ENCODE results near the gene KDM7A.

The KDM7A gene

DNA sequence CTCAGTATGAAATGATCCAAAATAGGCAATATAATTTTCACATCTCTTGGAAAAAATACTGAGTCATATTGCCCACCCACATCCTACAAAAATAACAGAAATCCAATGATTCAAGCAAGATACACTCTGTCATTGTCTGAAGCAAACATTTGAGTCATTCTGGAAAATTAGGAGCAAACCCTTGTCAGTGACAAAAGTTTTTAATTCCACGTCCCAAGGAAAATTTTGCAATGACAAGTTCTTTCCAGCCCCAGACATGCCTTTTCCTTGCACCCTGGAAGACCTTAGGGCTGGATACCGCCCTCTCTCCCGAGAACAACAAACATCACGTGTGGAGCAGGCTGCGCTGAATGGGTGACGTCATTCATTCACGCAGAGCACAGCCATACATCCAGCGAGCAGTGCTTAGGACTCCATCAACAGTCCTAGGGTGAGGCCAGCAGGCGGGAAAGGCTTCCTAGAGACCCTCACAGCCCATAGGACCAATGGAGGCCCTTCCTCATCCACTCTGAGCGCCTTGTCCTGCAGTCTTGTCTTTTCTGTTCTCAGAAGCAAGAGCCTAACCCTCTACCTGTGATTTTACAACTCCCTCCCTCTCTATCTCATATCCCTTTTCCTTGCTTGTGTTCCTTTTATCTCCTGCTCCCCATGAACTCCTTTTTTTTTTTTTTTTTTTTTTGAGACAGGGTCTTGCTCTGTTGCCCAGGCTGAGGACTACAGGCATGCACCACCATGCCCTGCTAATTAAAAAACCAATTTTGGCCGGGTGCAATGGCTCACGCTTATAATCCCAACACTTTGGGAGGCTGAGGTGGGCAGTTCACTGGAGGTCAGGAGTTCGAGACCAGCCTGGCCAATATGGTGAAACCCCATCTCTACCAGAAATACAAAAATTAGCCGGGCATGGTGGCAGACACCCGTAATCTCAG lies 23.5 kb upstream of the KDM7A start:
- peak; percentile 56 to 82 for DNase-seq

DNA sequence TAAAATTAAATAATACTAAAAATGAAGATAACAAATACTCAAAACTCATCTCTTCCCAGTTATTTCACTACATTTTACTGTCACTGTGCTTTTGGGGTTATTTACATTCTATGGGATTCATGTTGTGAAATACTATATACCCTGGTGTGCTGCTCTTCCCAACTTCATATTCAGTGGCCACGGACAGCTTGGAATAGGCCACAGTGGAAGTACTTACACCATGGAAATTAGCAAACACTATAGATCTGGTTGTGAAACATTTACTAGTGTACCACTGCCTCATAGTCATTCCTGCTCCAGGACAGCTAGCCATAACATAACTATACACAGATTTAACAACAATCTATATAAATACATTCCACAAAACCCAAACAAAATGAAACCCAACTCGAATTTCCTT lies 21.2 kb upstream of the KDM7A start:
- no peak for DNase-seq

DNA sequence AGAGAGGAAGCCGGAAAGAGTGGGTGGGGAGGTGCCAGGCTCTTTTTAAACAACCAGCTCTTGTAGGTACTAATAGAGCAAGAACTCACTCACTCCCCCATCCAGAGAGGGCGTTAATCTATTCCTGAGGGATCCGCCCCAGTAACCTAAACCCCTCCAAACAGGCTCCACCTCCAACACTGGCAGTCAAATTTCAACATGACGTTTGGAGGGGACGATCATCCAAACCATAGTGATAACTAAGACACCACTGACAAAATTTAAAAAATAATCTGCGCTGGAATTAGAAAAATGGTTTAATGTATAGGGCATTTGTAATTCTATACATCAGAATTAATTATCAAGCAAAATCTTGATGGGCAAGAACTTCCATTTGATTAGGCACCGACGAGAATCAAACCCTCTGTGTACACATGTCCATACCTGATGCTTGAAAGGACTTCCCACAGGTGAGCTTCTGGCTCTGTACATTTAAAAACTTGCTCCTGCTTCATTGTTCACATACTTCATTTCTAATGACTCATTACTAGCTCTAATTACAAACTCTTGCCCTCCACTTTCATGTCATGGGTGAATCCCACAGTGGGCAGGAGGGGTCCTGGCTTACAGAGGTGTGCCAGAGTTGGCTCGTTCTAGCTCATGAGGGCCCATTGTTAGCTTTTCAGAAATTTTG lies 20.6 kb upstream of the KDM7A start:
- no peak for DNase-seq

DNA sequence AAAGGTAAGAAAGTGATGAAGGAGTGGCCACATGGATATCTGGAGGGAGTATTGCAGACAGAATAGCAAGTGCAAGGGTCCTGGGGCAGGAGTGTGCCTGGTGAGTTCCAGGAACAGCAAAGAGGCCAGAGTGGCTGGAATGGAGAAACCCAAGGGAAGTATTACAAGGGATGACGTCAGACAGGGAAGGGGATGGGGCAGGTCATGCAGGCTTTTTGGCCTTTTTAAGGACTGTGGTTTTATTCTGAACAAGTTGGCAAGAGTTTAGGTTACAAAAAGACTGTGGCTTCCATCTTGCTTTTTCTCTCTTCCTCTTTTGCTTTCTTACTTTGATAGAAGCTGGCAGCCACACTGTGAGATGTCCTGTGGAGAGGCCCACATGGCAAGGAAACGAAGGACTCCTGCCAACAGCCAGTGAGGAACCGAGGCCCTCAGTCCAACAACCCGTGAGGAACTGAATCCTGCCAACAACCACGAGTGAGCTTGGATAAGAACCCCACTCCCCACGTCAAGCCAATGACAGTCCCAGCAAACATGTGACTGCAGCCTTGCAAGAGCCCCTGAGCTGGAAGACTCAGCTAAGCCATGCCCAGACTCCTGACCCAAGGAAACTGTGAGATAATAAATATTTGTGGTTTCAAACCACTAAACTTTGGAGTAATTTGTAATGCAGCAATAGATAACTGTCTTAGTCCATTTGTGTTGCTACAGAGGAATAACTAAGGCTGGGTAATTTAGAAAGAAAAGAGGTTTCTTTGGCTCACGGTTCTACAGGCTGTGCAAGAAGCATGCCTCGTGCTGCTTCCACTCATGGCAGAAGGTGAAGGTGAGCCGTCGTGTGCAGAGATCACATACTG lies 19.8 kb upstream of the KDM7A start:
- DNase-seq, result peak in 1 of 2 donors; percentile 22

DNA sequence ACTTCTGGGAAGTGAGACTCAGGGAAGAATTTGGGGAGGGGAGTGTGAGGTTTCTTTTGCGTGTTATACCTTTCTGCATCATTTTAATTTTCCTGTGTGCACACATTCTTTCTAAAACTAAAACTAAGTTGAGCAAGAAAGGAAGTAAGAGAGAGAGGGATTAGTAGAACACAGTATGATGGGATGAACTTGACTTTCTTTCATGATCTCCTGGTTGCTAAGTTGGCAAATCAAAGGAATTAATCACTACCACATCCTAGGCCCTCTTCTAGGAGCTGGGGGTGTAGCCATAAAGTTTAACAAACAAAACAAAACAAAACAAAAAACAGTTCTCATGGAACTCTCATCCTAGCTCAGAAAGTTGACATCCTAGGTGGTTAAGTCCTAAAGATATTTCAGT lies 19.1 kb upstream of the KDM7A start:
- DNase-seq, result no peak

DNA sequence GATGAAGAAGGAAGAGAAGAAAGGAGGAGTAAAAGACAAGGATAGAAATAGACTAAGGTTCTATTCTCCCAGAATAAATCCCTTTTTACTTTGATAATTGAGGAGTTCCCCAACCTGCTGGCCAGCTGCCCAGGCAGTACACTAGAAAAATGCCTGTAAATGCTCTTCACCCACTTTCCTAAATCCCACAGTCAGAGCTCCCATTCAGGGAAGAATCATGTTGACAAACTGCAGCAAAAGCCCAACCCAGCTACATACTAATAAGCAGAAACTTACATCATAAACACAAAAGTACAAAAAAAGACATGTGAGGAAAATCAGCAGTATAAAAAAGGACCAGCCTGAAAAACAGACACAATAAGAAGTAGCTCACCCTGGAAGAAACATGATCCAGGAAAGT lies 15.8 kb upstream of the KDM7A start:
- peak in 1 of 2 donors; percentile 65 for DNase-seq

DNA sequence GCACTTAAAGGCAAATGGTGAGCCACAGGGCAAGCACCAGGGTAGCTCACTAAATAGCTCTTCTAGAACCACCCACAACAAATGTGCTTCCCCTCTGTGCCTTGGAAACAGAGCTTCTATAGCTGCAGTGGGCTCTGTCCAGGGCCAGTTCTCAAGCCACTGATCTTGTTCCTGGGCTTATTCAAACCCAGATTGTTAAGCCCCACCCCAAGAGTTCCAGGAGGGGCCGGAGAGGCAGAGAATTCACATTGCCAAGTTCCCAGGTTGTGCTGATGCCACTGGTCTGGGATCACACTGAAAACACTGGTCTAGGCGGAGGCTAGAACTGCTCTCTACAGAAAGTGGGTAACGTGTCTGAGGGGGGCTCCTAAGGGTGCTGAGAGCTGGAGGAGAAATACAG lies 15.4 kb upstream of the KDM7A start:
- DNase-seq, result no peak

DNA sequence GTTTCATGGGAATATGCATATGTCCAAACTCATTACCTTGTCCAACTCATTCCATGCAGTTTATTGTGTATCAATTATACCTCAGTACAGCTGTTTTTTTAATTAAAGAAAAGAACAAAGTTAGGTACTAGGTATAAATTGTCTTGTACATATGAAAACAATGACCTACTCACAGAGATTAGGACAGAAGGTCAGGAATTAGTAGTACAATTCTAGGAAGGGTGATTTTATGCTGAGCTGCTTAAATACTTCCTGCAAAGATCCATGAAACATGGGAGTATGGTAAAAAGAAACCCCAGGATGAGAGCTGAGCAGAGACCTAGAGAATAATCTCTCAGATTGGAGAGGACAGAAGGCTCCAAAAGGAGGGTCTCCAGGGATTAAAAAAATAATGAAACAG lies 13.8 kb upstream of the KDM7A start:
- no peak for DNase-seq

DNA sequence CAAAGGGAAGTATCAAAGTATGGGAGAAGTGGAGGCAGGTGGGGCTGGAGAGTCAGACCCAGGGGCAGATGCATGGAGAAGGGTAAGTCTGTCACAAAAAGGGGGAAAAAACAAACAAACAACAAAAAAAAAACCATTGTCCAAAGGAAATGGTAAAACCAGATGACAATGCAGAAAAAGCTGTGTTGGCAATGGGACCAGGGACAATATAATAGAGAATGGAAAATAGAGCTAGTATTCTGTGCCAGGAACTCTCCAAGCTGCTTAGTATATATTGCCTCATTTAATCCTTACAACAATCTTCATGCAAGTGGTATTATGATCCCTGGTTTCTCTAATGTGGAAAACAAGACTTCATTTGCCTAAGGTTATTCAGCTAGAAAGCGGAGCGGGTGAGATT lies 13.1 kb upstream of the KDM7A start:
- DNase-seq, result no peak

DNA sequence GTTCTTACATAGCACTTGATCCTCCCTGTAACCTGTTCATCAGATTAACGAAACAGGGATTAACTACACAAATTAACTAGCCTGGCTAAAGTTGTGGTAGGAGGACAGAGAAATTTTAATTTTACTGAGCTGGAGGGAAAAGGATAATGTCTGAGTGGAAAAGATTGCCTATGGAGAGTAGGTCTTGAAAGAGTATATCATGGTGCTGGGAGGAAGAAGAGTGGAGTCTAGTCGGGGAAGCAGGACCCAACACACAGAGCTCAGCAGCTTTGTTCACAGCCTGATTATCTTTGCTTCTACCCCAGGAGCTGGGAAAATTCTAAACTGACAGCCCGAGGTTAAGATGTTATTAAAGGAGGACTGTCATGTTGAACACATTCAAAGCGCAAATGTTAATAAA lies 6.1 kb upstream of the KDM7A start:
- no peak for DNase-seq

DNA sequence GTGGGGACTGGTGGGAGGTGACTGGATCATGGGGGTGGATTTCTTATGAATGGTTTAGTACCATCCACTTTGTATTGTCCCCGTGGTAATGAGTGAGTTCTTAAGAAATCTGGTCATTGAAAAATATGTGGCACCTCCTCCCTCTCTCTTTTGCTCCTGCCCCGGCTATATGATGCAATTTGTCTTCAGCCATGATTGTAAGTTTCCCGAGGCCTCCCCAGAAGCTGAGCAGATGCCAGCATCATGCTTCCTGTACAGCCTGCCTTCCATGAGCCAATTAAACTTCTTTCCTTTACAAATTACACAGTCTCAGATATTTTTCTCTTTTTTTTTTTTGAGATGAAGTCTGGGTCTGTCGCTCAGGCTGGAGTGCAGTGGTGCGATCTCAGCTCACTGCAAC lies 2.6 kb upstream of the KDM7A start:
- DNase-seq, result no peak

DNA sequence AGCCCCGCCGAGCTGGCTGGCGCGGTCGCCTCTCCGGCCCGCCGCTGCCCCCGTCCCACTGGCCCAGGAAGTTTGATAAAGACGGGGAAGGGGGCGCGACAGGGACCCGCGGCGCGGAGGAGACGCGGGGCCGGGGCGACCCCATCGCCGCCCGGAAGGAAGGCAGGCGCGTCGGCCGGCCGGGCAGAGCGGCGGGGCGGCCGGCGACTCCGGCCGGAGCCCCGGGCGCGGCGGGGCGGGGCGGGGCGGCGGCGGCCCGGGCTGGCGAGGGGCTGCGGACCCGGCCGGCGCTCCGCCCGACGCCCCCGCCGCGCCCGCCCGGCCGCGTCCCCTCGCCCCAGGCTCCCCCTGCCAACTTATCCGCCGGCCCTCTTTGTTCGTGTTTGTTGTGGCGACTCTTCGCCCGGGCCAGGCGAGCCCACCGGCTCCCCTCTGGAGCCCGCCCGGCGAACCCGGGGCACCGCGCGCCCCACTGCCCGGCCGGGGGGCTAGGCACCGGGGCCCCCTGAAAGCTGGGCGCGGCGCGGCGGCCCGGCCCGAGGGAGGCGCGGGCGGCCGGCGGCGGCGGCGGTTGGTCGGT lies 571 bp downstream of the KDM7A start:
- DNase-seq, result no peak

DNA sequence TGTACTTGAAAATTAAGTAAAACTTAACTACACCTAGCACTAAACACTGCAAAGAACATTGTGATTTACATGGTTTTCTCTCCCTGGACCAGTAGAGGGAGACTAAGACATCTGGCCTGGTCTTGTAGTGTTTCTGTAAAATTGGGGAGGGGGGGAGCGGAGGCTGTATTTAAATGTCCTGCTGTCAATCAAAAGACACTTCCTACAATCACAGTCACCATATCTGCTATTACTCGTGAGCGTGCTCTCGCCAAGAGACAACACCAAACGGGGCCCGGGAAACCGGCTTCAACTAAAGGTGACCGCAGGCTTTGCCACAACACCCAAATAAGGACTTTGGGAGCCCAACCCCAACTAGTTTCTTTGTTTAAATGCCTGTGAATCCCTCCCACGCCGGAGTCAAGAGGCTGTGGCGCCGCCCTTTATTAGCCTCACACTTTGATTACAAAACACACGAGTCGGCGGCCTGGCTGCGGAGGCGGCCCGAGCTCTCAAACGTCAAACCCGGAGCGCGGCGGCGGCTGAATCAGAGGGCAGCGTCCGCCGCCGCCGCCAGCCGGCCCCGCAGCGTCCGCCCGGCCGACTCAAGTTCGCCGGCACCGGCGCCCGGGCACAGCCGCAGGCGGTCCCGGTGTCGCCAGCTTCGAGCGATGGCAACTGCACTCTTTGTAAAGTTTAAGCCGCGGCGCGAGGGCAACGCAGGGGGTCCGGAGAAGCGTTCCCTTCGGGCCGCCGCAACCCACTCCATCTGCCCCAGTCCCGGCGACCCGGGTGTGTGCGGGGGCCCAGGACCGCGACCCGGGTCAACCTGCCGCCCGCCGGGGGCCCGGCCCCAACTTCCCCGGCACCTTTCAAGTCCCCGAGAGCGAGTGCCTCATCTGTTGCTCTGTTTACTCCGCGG lies 1.3 kb downstream of the KDM7A start:
- peak; percentile 95 to 96 for DNase-seq

DNA sequence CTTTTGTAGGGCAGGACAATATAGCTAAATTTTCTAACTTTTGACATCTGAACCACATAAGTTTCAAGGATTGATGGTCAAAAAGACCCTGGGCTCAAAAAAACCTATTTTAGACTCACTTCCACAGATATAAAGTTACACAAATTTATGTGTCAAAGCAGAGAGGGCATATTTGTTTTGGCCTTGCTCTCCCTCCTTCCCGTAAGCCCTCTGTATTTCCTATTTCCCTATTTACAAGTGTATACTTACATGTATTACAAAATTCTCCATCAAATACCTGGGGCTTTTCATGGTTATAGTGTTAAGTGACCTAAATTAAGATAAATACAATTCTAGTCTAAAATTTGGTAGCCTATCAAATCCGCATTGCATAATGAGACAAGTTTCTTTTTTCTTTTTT lies 2.6 kb downstream of the KDM7A start:
- DNase-seq, result no peak

DNA sequence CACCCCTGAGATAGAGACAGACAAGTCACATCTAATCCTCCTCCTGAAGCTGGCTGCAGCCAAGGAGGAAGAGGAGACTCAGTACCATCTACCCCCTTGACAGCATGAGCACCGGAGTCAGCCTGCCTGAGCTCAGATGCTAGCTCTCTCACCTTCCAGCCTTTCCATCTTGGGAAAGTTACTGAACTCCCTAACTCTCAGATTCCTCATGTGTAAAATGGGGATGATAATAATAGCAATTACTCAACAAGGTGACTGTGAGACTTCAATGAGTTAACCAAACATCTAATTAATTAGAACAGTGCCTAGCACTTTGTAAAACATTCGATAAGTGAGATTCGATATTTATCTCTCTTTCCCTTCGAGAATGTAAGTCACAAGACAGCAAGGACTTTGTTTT lies 6.4 kb downstream of the KDM7A start:
- DNase-seq, result no peak

DNA sequence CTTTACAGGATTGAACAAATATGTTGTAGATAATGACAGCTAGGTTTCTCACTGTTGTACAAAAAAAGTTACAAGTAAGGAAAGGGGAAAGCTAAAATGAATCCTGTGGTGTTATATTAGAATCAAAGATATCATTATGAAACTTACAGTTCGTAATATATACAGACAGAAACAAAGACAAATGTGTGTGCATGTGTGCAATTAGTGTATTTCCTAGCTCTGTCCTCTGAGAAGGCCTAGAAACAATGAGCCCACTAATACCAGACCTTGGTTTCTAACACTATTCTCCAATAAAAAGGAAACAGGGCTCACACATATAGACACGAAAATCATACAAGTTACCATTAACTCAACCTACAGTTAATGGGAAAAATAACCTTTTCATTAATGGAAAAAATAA lies 8.0 kb downstream of the KDM7A start:
- DNase-seq, result no peak

DNA sequence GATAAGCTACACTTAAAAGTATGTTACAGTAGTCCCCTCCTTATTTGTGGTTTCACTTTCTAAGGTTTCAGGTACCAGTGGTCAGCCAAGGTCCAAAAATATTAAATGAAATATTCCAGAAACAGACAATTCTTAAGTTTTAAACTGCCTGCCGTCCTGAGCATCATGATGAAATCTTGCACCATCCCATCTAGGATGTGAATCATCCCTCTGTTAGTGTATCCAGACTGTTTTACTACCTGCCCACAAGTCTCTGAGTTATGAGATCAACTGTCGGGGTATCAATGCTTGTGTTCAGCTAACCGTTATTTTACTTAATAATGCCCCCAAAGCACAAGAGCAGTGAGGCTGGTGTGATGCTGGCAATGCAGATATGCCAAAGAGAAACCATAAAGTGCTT lies 11.4 kb downstream of the KDM7A start:
- DNase-seq, result no peak

DNA sequence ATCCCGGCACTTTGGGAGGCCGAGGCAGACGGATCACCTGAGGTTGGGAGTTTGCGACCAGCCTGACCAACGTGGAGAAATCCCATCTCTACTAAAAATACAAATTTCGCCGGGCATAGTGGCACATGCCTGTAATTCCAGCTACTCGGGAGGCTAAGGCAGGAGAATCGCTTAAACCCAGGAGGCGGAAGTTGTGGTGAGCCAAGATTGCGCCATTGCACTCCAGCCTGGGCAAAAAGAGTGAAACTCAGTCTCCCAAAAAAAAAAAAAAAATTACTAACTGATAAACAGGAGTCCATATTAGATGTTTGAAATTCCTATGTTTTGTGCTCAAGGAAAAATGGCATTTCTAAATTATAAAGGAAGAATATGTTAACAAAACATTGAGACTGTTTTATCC lies 14.7 kb downstream of the KDM7A start:
- DNase-seq, result peak in 1 of 2 donors; percentile 32

DNA sequence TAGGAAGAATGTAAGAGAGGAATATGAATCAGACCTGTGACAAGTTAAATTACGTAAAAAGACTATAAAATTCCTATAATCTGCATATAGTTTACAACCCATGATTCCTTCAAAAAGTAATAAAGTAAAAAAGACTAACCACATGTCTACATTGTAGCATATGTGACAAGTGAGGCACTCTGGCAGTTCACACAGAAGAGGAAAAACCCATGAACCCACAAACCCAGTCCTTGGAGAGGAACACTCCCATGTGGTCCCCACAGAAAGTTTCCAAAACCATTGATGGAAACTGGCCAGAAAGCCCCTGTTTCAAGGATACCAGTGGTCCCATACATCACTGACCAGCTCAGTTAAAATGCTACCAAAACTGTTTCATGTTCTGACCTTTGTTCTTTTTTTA lies 15.7 kb downstream of the KDM7A start:
- no peak for DNase-seq

DNA sequence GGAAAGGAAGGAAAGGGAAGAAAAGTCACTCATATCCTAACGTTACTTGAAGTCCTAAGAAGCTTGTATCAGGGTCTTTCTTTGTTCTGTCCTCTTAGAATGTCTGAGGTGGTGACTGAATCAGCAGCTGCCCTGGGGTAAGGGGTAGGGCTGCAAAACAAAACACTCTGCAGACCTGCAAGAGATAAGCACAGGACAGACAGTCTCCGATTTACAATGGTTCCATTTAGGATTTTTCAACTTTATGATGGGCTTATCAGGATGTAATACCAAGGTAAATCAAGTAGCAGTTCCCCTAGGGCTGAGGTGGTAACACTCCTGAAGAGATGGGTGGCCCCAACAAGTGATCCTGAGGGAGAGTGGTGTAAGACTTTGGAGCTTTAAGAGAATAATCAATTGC lies 16.5 kb downstream of the KDM7A start:
- DNase-seq, result no peak

DNA sequence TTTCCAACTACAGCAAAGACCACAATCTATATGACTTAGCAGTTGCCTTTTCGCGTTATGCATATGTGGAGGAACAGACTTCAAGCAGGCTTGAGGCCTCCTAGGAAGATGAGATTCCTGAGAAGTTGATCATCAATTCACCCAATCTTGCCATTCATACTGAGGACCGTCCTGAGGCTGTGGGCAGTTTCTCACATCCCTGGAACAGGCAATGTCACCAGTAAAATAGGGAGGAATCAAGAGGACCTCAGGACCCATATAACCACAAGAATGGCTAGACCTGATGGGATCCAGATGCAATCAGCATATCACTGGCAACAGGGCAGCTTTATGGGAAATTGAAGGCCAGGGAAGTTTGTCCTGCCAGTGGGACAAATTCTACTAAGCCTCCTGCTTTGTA lies 17.3 kb downstream of the KDM7A start:
- no peak for DNase-seq

DNA sequence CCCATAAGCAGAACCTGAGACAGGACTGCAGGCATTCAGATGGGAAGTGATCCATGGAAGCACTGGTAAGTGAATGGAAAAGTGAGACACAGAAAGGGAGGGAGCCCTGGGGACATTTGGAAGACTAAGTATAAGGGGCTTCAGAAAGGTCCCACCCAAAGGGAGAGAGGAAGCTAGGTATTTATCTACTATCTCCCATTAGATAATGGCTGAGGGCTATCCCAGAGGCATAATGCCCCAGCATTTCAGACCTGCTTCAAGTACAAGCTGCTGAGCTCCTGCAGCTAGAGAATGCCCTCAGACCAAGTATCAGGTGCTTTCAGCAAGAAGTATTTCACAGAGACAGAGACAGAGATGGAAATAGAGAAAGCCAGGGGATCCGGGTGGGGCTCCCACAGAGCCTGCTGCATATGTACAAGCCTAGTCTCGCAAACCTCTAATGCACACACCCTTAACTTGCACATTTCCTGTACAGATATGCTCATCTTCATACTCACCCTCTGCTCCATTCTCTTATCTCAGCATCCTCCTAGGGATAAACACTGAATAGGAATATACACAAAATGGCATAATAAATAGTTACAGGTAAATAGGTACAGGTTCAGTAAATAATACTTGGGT lies 20.2 kb downstream of the KDM7A start:
- no peak for DNase-seq

Measured in inflammatory macrophage treated with lipopolysaccharide for 1 hour (primary cell).